ENCODE measurements around the gene KLHL2. TPM values are rescaled to one million over a fixed set of nuclear protein-coding genes. Genes with fewer than 3 reads are reported as not detected.
A peak's percentile ranks its signal among the peaks of the same experiment; 100 is the strongest.

The KLHL2 gene
- total RNA-seq, 1 experiment from 2014 or later = 20.1 TPM

DNA sequence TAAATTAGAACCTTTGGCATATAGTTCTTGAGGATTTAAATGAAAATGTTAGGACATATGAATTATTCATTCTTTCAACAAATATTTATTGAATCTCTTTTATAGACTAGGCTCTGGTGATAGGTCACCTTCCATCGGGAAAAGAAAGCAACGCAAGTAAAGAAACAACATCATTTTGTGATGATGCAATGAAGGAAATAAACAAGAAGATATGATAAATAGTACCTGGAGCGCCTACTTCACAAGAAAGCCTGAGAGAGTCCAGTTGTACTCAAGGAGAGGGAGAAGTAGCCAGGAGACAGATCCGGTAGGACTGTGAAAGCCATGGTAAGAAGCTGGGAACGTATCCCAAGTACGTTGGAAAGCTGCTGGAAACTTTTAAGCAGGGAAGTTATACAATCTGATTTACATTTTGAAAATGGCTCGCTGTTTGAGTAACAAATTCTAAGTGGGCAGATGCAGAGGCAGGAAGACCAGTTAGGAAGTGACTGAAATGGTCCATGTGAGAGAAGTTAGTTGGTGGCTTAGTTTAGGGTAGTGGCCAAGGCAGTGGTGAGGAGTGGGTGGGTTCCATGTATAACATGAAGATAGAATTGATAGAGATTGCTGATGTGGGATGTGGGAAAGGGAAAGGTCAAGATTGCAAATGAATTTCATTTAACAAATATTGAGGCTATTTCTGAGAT, 153.8 kb downstream of the KLHL2 start:
- no peak for DNase-seq (ENCODE audit: low read depth)

- no peak for DNase-seq (ENCODE audit: low read depth)
Observed at GRCh38 chr4:165361810-165362209, 154.4 kb downstream of the KLHL2 start.

- DNase-seq (ENCODE audit: low read depth) = peak; percentile 75
Observed at GRCh38 chr4:165364452-165365080, 157.2 kb downstream of the KLHL2 start.

GRCh38 chr4:165367040-165367439, 159.7 kb downstream of the KLHL2 start:
- peak; percentile 72 for DNase-seq (ENCODE audit: low read depth)

DNA sequence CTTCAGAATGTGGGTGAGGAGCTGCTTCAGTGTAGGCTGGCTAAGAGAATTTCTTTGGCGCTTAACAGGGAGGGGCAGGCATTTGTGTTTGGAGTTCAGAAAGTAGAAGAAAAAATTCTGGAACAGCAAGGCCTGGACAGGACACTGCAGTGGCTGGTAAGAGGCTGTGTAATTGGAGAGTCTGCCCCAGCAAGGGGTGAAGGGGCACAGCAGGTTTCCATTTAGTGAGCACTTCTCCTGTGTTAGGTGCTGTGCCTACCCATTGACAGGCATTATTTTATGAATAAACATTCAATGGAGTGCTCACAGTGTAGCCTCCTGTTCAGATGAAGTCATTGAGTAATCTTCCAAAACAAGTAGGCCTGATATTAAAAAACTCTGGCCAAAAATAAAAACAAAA, 160.8 kb downstream of the KLHL2 start:
- DNase-seq (ENCODE audit: low read depth) = no peak

DNA sequence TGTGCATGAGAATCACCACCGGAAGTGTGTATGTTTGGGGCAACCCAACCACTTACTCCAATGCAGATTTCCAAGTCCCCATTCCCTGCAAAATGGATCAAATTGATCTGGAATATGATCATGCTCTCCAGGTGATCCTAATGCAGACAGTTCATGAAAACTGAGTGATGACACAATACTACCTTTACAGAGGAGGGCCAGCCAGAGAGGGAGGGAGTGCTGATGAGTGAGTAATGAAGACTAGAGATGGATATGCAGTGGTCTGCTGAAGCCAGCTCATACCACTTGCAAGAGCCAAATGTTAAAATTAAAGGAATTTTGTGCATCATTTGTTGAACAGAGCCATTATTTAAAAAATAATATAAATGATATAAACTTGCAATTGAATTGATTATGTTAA, 161.2 kb downstream of the KLHL2 start:
- no peak for DNase-seq (ENCODE audit: low read depth)

DNA sequence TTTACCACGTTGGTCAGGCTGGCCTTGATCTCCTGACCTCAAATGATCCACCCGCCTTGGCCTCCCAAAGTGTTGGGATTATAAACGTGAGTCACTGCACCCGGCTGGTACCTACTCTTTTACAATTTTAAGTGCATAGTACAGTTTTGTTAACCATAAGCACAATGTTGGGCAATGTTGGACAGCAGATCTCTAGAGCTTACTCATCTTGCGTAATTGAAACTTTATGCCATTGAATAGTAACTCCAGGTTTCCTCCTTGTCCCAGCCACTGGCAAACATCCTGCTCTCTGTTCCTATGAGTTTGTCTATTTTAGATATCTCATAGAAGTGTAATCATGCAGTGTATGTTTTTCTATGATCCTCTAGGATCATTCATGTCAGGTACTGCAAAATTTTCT, 162.2 kb downstream of the KLHL2 start:
- peak; percentile 84 for DNase-seq (ENCODE audit: low read depth)

DNA sequence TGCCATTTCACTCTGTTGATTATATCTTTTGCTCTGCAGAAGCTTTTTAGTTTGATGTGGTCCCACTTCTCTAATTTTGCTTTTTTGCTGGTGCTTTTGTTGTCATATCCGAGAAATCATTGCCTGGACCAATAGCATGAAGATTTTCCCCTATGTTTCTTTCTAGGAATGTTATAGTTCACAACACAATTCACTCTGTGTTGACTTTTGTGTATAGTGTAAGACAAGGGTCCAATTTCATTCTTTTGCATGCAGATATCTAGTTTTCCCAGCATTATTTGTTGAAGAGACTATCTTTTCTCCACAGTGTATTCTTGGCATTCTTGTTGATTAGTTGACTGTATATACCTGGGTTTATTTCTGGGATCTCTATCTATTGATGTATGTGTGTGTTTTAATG, 163.2 kb downstream of the KLHL2 start:
- no peak for DNase-seq (ENCODE audit: low read depth)

Small RNA genes within 50 kb of the gene (small RNA-seq; reads per million reads assigned to genes)
- gene RNU4-87P = not detected

Other genes starting within 250 kb of the KLHL2 start
- 2.4 and 3.9 TPM in 2 replicates for gene TRIM61, start 229.9 kb upstream of the KLHL2 start, total RNA-seq (2014; rRNA removed; shearing (Covaris generic))
- not detected in 2 replicates for gene TRIM60, start 175.6 kb upstream of the KLHL2 start, total RNA-seq (2014; rRNA removed; shearing (Covaris generic))
- not detected in 2 replicates for gene TRIM75, start 153.7 kb upstream of the KLHL2 start, total RNA-seq (2014; rRNA removed; shearing (Covaris generic))
- 19.2 and 30.9 TPM in 2 replicates for gene TMEM192, start 94.7 kb upstream of the KLHL2 start, total RNA-seq (2014; rRNA removed; shearing (Covaris generic))
- gene MSMO1, start 120.1 kb downstream of the KLHL2 start, total RNA-seq (2014; rRNA removed; shearing (Covaris generic)) = 117 and 178 TPM in 2 replicates
- gene CPE, start 171.4 kb downstream of the KLHL2 start, total RNA-seq (2014; rRNA removed; shearing (Covaris generic)) = 9.3 and 11.4 TPM in 2 replicates

Measured in HT1080 (cell line).